Breast epithelium (tissue), 4 donors: ENCODE data around the gene MSRB1. TPM values are rescaled to one million over a fixed set of nuclear protein-coding genes. Genes with fewer than 3 reads are reported as not detected.
A peak's percentile ranks its signal among the peaks of the same experiment; 100 is the strongest.

ENCODE experiments used
- DNase-seq, 2 donors: peaks; one replicate each; pipeline ENCODE4 v3.0.0-alpha.2; 2019; ENCODE audit warnings: low spot score in 2 of 2
- H3K27ac ChIP-seq, 2 donors: fragments of 200-600 bp; sonication (generic) in 1 of 2; one replicate each; pipeline ENCODE4 v1.5.1; 2016 to 2019; ENCODE audit warnings: mild to moderate bottlenecking in 1 of 2
- H3K27me3 ChIP-seq, 2 donors: fragments of 200-600 bp; sonication (generic) in 1 of 2; one replicate each; pipeline versions ENCODE4 v1.5.1 to v1.6.0; 2017 to 2019; ENCODE audit warnings: control low read depth in 1 of 2, mild to moderate bottlenecking in 1 of 2
- H3K36me3 ChIP-seq: fragments of 200-600 bp; one replicate; pipeline ENCODE4 v1.5.1; 2019
- H3K4me1 ChIP-seq, 2 donors: fragments of 200-600 bp; sonication (generic); one replicate each; pipeline ENCODE4 v1.5.1; 2016 to 2019; ENCODE audit warnings: control low read depth in 1 of 2
- H3K4me3 ChIP-seq, 3 donors: fragments of 200-600 bp; sonication (generic); 1 replicate in 2 of 3; 2 replicates in 1 of 3; pipeline ENCODE4 v1.5.1; 2016 to 2019; ENCODE audit warnings: mild to moderate bottlenecking in 3 of 3, moderate library complexity in 2 of 3
- H3K9me3 ChIP-seq, 2 donors: fragments of 200-600 bp; sonication (generic) in 1 of 2; one replicate each; pipeline ENCODE4 v1.5.1; 2016 to 2019; ENCODE audit warnings: control low read depth in 1 of 2
- CTCF ChIP-seq, 3 donors: fragments of 450-650 bp; IDR thresholded peaks; one replicate each; pipeline ENCODE4 v1.5.1; 2016 to 2017; ENCODE audit warnings: antibody characterized with exemption in 3 of 3, mild to moderate bottlenecking in 3 of 3, moderate library complexity in 3 of 3
- POLR2A ChIP-seq: fragments of 450-650 bp; IDR thresholded peaks from one replicate; pipeline ENCODE4 v1.6.1; 2016; ENCODE audit warnings: antibody characterized with exemption, mild to moderate bottlenecking, moderate library complexity
- POLR2AphosphoS5 ChIP-seq, 3 donors: sonication (generic); formaldehyde crosslinking; IDR thresholded peaks; one replicate each; pipeline ENCODE4 v1.6.1; 2017; ENCODE audit warnings: antibody characterized with exemption in 3 of 3
- intact Hi-C: fragments of 100-400 bp; cut with DNase I; formaldehyde crosslinking; loops from one replicate; pipeline ENCODE4 v1.15.1; 2023; ENCODE audit warnings: low total_unique reads
- total RNA-seq, 3 donors: library from RNA; depleted of rRNA; stranded (reverse); fragments of >200 nt; gene quantifications; one replicate each; pipeline ENCODE4 v1.1.0, GENCODE V29; 2016

Gene MSRB1
- total RNA-seq, 3 donors from 2014 or later = 12.1 to 17.4 (median 17.0) TPM

GRCh38 chr16:1929105-1929504 lies 13.9 kb downstream of the MSRB1 start:
- no peaks in the 10 kb centered on the region for H3K4me1 ChIP-seq
- no peaks in the 10 kb centered on the region for H3K27me3 ChIP-seq
- TF ChIP-seq POLR2A (no peak), POLR2AphosphoS5 (IDR thresholded peaks at IDR 0.05) (no peak), CTCF (IDR thresholded peaks at IDR 0.05) (no peak)
- H3K9me3 ChIP-seq = no peaks in the 10 kb centered on the region
- intact Hi-C loops = loop anchor here (5.0 kb wide), 1 partner anchor 62 kb away; no protein-coding TSS in a partner anchor
- no peaks in the 10 kb centered on the region for H3K36me3 ChIP-seq
- peak overlapping the region; percentile 55 to 85 (median 58) for H3K4me3 ChIP-seq
- peak overlapping the region; percentile 56 to 82 for H3K27ac ChIP-seq
- no peak for DNase-seq

GRCh38 chr16:1926271-1926670 lies 16.7 kb downstream of the MSRB1 start:
- Histone ChIP-seq H3K9me3 (no peaks in the 10 kb centered on the region), H3K27me3 (peaks cover 0 to 21% of the 10 kb centered on the region in 2 donors), H3K27ac (no peak overlapping the region), H3K4me3 (no peak overlapping the region), H3K36me3 (no peaks in the 10 kb centered on the region), H3K4me1 (no peaks in the 10 kb centered on the region)
- no peak for TF ChIP-seq POLR2AphosphoS5 (IDR thresholded peaks at IDR 0.05)
- TF ChIP-seq CTCF (IDR thresholded peaks at IDR 0.05) = no peak
- TF ChIP-seq POLR2A = no peak
- no peak for DNase-seq
- intact Hi-C loops = loop anchor here (5.0 kb wide), 1 partner anchor 59 kb away; no protein-coding TSS in a partner anchor

- H3K9me3 ChIP-seq = no peaks in the 10 kb centered on the region
- H3K4me3 ChIP-seq = no peak overlapping the region
- DNase-seq = no peak
- TF ChIP-seq CTCF (IDR thresholded peaks at IDR 0.05) = no peak
- no peak for TF ChIP-seq POLR2AphosphoS5 (IDR thresholded peaks at IDR 0.05)
- H3K36me3 ChIP-seq = no peaks in the 10 kb centered on the region
- H3K27ac ChIP-seq = no peak overlapping the region
- H3K27me3 ChIP-seq = peaks cover 0 to 39% of the 10 kb centered on the region in 2 donors
- H3K4me1 ChIP-seq = no peaks in the 10 kb centered on the region
- intact Hi-C loops = no loop called here
Measured at GRCh38 chr16:1924095-1924494, 18.9 kb downstream of the MSRB1 start.

GRCh38 chr16:1923299-1924034 lies 19.5 kb downstream of the MSRB1 start:
- H3K27ac ChIP-seq = no peak overlapping the region
- no peaks in the 10 kb centered on the region for H3K36me3 ChIP-seq
- intact Hi-C loops = no loop called here
- TF ChIP-seq CTCF (IDR thresholded peaks at IDR 0.05) (no peak), POLR2AphosphoS5 (IDR thresholded peaks at IDR 0.05) (no peak), POLR2A (no peak)
- H3K9me3 ChIP-seq = no peaks in the 10 kb centered on the region
- H3K4me1 ChIP-seq = no peaks in the 10 kb centered on the region
- DNase-seq = no peak
- no peak overlapping the region for H3K4me3 ChIP-seq
- H3K27me3 ChIP-seq = peaks cover 0 to 45% of the 10 kb centered on the region in 2 donors

- no peaks in the 10 kb centered on the region for H3K4me1 ChIP-seq
- no peaks in the 10 kb centered on the region for H3K9me3 ChIP-seq
- DNase-seq = no peak
- H3K36me3 ChIP-seq = no peaks in the 10 kb centered on the region
- no peak for TF ChIP-seq POLR2A
- no peak for TF ChIP-seq POLR2AphosphoS5 (IDR thresholded peaks at IDR 0.05)
- no peak for TF ChIP-seq CTCF (IDR thresholded peaks at IDR 0.05)
- H3K4me3 ChIP-seq = no peak overlapping the region
- intact Hi-C loops = no loop called here
- H3K27ac ChIP-seq = no peak overlapping the region
- H3K27me3 ChIP-seq = peaks cover 0 to 53% of the 10 kb centered on the region in 2 donors
Measured at GRCh38 chr16:1922357-1922756, 20.6 kb downstream of the MSRB1 start.
